Fibroblast of the aortic adventitia (primary cell): ENCODE data around the gene CARHSP1. TPM values are rescaled to one million over a fixed set of nuclear protein-coding genes. Genes with fewer than 3 reads are reported as not detected.

Source experiments
- DNase-seq: peaks from one replicate; pipeline ENCODE4 v3.0.0-alpha.2; 2010; ENCODE audit warnings: low read depth
- H3K4me3 ChIP-seq: 2 replicates; pipeline ENCODE4 v1.5.1; 2011; ENCODE audit warnings: low read depth, mild to moderate bottlenecking, control low read depth, low read length, moderate library complexity
- total RNA-seq: library from RNA; depleted of rRNA; stranded (reverse); fragments of >200 nt; gene quantifications from 2 replicates; pipeline ENCODE4 v1.2.3, GENCODE V29; 2012; ENCODE audit warnings: low replicate concordance
- TF ChIP-seq, protein P1 (sequence below): IDR thresholded peaks from 2 replicates; pipeline ENCODE4 v1.5.1; 2011; ENCODE audit warnings: mild to moderate bottlenecking, low read length, control low read depth, inconsistent platforms; ENCODE audit not compliant: insufficient read depth

CARHSP1 gene
- total RNA-seq, 1 donor, result 66.5 TPM

DNA sequence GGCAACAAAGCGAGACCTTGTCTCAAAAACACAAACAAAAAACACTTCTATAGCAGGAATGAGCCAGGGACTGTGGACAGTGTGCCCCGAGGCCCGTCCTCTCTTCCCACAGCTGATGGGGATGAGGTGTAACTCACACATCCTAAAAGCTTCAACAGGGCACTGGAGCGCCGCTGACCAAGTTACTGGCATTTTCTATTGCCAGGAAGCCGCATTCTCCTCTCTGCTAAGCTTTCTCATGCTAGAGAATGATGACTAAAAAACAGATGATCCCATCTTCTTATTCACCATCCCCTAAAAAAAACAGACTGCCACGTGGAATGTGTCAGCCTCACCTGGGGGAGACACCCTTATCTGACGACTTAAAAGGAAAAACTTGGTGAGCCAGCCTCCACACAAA lies 16.3 kb downstream of the CARHSP1 start:
- TF ChIP-seq, protein P1, sequence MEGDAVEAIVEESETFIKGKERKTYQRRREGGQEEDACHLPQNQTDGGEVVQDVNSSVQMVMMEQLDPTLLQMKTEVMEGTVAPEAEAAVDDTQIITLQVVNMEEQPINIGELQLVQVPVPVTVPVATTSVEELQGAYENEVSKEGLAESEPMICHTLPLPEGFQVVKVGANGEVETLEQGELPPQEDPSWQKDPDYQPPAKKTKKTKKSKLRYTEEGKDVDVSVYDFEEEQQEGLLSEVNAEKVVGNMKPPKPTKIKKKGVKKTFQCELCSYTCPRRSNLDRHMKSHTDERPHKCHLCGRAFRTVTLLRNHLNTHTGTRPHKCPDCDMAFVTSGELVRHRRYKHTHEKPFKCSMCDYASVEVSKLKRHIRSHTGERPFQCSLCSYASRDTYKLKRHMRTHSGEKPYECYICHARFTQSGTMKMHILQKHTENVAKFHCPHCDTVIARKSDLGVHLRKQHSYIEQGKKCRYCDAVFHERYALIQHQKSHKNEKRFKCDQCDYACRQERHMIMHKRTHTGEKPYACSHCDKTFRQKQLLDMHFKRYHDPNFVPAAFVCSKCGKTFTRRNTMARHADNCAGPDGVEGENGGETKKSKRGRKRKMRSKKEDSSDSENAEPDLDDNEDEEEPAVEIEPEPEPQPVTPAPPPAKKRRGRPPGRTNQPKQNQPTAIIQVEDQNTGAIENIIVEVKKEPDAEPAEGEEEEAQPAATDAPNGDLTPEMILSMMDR, result no peak
- H3K4me3 ChIP-seq, result no peak overlapping the region
- no peak for DNase-seq

DNA sequence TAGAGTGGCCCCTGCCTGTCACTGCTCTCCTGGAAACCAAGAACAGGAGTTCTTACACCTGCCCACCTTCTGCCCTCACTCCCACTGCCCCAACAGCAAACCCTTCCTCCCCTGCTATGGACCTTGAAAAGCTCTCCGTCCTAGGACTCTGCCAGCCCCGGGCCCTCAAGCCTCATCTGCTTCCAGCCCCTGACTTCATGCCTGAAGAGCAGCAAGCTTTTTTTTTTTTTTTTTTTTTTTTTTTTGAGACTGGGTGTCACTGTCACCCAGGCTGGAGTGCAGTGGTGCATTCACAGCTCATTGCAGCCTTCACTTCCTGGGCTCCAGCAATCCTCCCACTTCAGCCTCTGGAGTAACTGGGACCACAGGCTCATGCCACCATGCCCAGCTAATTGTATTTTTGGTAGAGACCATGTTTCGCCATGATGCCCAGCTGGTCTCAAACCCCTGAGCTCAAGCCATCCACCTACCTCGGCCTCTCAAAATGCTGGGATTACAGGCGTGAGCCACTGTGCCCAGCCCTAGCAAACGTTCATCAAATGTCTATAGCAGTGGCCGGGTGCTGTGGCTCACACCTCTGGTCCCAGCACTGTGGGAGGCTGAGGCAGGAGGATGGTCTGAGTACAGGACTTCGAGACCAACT lies 16.9 kb downstream of the CARHSP1 start:
- H3K4me3 ChIP-seq, result no peak overlapping the region
- TF ChIP-seq, protein P1, result no peak
- DNase-seq, result no peak

DNA sequence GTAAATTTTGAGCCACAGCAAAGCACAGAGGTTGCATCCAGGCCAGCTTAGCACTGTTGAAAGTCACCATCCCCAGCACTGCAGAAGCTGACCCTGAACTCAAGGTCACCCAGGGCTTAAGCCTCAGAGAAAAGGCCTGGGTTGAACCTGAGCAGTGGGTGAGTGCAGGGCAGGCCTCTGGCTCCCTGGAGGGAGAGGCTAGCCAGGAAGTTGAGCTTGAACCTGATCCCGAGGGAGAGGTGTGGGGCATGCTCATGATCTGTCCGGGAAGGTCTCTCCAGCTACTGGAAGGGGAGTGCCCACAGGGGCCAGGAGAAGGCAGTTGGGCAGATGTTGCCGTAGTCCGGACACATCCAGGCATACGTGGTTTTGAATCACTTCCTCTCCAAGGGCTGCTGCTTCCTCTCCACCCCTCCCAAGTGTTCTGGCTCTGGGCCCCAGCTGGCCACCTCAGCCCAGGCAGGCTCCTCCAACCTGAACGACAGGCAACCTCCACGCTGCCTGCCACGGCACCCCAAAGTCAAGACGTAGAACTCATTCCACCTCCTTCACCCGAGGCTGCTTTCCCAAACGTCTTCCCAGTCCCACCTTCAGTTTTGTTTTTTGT lies 18.4 kb downstream of the CARHSP1 start:
- TF ChIP-seq, protein P1, result no peak
- H3K4me3 ChIP-seq, result no peak overlapping the region
- peak; percentile 85 for DNase-seq

DNA sequence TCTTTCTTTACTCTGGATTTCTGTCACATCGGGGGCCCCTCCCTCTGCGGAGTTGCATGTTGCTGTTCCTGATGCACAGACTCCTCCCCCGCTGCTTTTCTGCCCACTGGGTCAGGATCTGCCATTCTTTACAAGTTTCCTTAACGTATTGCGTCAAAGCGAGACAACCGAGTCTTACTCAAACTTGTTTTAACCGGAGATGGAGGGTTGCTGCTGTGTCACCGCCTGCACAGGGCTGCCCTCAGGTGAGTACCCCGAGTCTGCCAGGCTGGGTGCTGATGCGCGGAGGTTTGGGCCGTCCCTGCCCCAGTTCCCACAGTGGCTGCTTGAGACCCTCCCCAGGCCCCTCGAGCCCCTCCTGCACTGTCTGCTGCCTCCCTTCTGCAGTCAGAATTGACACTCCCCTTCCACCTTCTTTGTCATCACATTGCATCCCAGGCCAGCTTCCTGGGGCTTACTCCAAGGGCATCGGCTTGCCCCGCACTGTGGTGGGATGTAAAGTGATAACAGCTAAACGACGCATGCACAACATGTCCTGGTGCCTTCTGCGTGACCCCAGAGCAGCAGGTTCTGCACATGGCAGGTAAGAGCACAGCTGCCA lies 19.3 kb downstream of the CARHSP1 start:
- TF ChIP-seq, protein P1, result no peak
- H3K4me3 ChIP-seq, result no peak overlapping the region
- peak; percentile 36 for DNase-seq

DNA sequence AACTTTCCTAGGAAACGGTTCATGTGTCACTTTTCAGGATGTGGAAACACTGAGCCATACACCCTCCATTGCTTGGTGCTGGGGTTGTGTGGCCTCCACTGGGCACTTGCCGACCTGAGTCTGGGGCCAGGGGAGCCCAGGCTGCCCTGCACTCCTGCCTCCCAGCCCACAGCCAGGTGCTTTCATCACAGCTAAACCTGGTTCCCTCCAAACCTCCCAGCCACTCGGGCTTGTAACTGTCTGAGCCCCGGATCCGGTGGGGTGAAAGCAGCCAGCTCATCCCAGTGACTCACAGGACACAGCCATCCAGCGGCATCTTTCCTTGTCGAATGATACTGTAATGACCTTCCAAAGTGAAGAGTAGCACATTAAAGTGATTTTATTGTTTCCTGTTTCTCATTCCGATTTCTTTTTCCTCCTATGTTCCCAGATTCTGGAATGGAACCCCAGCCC lies 19.8 kb downstream of the CARHSP1 start:
- DNase-seq, result peak; percentile 38
- no peak overlapping the region for H3K4me3 ChIP-seq

DNA sequence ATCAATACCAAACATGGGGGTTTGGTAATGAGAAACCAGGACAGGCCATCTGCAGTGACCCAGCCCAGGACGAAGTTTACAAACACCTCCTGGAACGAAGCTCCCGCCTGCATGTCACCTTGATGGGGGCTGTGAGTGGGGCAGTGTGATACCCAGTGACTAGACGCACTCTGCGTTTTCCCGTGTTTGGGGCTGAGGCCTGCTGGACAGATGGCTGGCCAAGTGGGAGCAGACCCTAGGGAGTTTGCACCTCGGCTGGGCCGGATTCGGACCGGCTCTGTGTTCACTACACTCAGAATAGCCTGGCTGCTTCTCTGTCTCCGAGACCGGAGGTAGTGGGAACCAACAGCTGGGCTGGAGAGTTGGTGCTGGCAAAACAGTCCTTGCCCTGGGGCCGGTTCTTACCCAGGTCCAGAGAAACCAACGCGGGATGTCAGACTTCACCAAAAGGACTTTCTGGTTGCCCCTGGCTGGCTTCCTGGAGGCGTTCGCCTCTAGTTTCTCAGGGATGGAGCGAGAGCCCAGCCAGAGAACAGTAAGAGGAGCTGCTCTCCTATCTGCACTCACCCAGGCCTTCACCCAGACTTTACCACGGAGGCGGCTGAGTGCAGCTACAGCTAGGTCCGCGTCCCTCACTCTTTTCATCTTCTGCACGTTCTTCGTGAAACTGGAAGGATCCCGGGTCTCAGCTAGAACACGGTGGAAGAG lies 20.4 kb downstream of the CARHSP1 start:
- no peak overlapping the region for H3K4me3 ChIP-seq
- DNase-seq, result no peak
- TF ChIP-seq, protein P1, result no peak

More for the DNA sequence above, 19.8 kb downstream of the CARHSP1 start:
- TF ChIP-seq, protein P1, result no peak
